A549 (cell line): ENCODE measurements around the gene EFHC1.

Experiments used
- CEBPB ChIP-seq, 2 experiments: fragments of >200 bp in 1 of 2; sonication (Bioruptor Twin) in 1 of 2; formaldehyde crosslinking in 1 of 2; IDR thresholded peaks; 2 replicates each; pipeline ENCODE4 v1.6.1; 2012 to 2016
- CTCF ChIP-seq: fragments of >200 bp; sonication (Bioruptor Twin); formaldehyde crosslinking; IDR thresholded peaks from 3 replicates; pipeline ENCODE4 v1.5.1; 2016
- JUN ChIP-seq, 2 experiments: fragments of >200 bp; sonication (Bioruptor Twin); formaldehyde crosslinking; IDR thresholded peaks; 2 replicates in 1 of 2; 3 replicates in 1 of 2; pipeline ENCODE4 v1.6.1; 2016 to 2017
- MAZ ChIP-seq: fragments of 150-350 bp; IDR thresholded peaks from 2 replicates; pipeline ENCODE4 v1.6.1; 2014; ENCODE audit warnings: antibody characterized with exemption, low read depth, low read length, borderline replicate concordance
- MYC ChIP-seq: IDR thresholded peaks from 2 replicates; pipeline ENCODE4 v1.6.1; 2012; ENCODE audit warnings: mild to moderate bottlenecking, inconsistent platforms, low read length, improper control_type of control experiment, borderline replicate concordance
- POLR2A ChIP-seq: IDR thresholded peaks from 2 replicates; pipeline ENCODE4 v1.6.1; 2012; ENCODE audit warnings: mild to moderate bottlenecking, low read length
- RAD21 ChIP-seq, 2 experiments: fragments of >200 bp in 1 of 2; sonication (Bioruptor Twin) in 1 of 2; formaldehyde crosslinking in 1 of 2; IDR thresholded peaks in 1 of 2; conservative IDR thresholded peaks in 1 of 2; 2 replicates in 1 of 2; 3 replicates in 1 of 2; pipeline ENCODE4 v1.6.1; 2012 to 2018; ENCODE audit warnings: inconsistent platforms in 1 of 2
- RCOR1 ChIP-seq: fragments of 150-350 bp; IDR thresholded peaks from 2 replicates; pipeline ENCODE4 v1.6.1; 2014; ENCODE audit warnings: antibody characterized with exemption, low read length, low read depth
- RFX5 ChIP-seq: fragments of 450-650 bp; IDR thresholded peaks from 2 replicates; pipeline ENCODE4 v1.7.1; 2014; ENCODE audit warnings: antibody characterized with exemption, mild to moderate bottlenecking, moderate library complexity
- SMC3 ChIP-seq: fragments of >200 bp; sonication (Bioruptor Twin); formaldehyde crosslinking; IDR thresholded peaks from 3 replicates; pipeline ENCODE4 v1.6.1; 2018; ENCODE audit warnings: inconsistent platforms
- ZFP36 ChIP-seq: fragments of 450-650 bp; IDR thresholded peaks from 2 replicates; pipeline ENCODE4 v1.6.1; 2014; ENCODE audit warnings: borderline replicate concordance; ENCODE audit not compliant: partially characterized antibody
- TF ChIP-seq, protein P1 (sequence below): fragments of 200-600 bp; sonication (generic); IDR thresholded peaks from 2 replicates; pipeline ENCODE4 v1.6.1; 2016; ENCODE audit warnings: antibody characterized with exemption, mild to moderate bottlenecking, moderate library complexity
- TF ChIP-seq, protein P2 (sequence below): IDR thresholded peaks from 2 replicates; pipeline ENCODE4 v1.6.1; 2012
- TF ChIP-seq, protein P3 (sequence below): fragments of 250-450 bp; sonication (Bioruptor Pico); IDR thresholded peaks from 2 replicates; pipeline ENCODE4 v1.5.0; 2021; ENCODE audit warnings: mild to moderate bottlenecking, moderate library complexity, borderline replicate concordance

DNA sequence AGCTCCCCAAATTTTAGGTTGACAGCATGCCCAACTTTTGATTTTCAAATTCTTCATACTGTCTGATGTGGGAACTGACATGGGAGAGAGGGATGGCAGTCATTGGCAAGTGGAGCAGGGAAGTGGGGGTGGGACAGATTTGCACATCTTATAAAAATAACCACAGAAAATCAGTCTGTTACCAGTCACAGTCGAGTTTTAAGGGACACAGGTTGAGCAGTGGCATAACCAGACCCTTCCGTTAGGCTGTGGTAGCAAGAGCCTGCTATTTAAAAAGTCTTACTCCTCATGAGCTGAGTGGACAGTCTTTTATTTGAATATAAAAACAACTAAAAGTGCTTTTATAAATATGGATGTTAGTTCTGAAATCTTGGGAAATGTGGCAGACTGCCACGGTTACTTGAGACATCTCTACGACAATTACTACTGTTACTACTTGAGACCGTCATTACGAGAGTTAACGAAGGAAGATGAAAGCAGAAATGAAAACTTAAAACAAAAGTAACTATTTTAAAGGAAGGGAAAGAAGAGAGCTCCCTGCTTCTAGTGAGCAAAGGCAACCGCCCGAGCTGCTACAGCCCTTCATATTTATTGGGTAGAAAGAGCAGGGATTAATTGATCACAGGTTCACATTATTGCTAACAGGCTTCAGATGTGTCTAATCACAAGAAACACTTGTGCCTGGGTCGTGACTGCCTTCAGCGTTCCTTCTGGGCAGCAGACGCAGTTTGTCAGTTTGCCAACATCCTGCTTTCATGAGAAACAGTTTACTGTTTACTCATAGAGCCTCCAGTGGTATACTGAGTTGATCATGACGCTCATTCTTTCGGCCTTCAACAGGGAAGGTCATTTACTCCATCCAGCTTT lies 71.3 kb downstream of the EFHC1 start:
- TF ChIP-seq CTCF (no peak), RAD21 (conservative IDR thresholded peaks at IDR 0.05 in 1 of 2, IDR thresholded peaks at IDR 0.05 in 1 of 2) (no peak), ZFP36 (no peak), RCOR1 (no peak), JUN (IDR thresholded peaks at IDR 0.05) (no peak), MAZ (no peak), POLR2A (no peak), CEBPB (IDR thresholded peaks at IDR 0.05) (no peak), SMC3 (no peak), RFX5 (no peak), MYC (no peak)
- TF ChIP-seq, protein P1, sequence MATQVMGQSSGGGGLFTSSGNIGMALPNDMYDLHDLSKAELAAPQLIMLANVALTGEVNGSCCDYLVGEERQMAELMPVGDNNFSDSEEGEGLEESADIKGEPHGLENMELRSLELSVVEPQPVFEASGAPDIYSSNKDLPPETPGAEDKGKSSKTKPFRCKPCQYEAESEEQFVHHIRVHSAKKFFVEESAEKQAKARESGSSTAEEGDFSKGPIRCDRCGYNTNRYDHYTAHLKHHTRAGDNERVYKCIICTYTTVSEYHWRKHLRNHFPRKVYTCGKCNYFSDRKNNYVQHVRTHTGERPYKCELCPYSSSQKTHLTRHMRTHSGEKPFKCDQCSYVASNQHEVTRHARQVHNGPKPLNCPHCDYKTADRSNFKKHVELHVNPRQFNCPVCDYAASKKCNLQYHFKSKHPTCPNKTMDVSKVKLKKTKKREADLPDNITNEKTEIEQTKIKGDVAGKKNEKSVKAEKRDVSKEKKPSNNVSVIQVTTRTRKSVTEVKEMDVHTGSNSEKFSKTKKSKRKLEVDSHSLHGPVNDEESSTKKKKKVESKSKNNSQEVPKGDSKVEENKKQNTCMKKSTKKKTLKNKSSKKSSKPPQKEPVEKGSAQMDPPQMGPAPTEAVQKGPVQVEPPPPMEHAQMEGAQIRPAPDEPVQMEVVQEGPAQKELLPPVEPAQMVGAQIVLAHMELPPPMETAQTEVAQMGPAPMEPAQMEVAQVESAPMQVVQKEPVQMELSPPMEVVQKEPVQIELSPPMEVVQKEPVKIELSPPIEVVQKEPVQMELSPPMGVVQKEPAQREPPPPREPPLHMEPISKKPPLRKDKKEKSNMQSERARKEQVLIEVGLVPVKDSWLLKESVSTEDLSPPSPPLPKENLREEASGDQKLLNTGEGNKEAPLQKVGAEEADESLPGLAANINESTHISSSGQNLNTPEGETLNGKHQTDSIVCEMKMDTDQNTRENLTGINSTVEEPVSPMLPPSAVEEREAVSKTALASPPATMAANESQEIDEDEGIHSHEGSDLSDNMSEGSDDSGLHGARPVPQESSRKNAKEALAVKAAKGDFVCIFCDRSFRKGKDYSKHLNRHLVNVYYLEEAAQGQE, result no peak
- TF ChIP-seq, protein P2, sequence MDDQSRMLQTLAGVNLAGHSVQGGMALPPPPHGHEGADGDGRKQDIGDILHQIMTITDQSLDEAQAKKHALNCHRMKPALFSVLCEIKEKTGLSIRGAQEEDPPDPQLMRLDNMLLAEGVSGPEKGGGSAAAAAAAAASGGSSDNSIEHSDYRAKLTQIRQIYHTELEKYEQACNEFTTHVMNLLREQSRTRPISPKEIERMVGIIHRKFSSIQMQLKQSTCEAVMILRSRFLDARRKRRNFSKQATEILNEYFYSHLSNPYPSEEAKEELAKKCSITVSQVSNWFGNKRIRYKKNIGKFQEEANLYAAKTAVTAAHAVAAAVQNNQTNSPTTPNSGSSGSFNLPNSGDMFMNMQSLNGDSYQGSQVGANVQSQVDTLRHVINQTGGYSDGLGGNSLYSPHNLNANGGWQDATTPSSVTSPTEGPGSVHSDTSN, result no peak
- TF ChIP-seq, protein P3, sequence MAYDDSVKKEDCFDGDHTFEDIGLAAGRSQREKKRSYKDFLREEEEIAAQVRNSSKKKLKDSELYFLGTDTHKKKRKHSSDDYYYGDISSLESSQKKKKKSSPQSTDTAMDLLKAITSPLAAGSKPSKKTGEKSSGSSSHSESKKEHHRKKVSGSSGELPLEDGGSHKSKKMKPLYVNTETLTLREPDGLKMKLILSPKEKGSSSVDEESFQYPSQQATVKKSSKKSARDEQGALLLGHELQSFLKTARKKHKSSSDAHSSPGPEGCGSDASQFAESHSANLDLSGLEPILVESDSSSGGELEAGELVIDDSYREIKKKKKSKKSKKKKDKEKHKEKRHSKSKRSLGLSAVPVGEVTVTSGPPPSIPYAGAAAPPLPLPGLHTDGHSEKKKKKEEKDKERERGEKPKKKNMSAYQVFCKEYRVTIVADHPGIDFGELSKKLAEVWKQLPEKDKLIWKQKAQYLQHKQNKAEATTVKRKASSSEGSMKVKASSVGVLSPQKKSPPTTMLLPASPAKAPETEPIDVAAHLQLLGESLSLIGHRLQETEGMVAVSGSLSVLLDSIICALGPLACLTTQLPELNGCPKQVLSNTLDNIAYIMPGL (CRISPR knock-in tag), result no peak
